HG03196 (cell line): ENCODE data around the gene TBC1D13.

ENCODE experiments used
- ATAC-seq: cut with Tn5 transposase; IDR thresholded peaks from one replicate; pipeline ENCODE4 v1.9.1; 2021; ENCODE audit not compliant: unreplicated experiment

Gene TBC1D13

GRCh38 chr9:128820665-128821583, 33.9 kb downstream of the TBC1D13 start:
- no peak for ATAC-seq

DNA sequence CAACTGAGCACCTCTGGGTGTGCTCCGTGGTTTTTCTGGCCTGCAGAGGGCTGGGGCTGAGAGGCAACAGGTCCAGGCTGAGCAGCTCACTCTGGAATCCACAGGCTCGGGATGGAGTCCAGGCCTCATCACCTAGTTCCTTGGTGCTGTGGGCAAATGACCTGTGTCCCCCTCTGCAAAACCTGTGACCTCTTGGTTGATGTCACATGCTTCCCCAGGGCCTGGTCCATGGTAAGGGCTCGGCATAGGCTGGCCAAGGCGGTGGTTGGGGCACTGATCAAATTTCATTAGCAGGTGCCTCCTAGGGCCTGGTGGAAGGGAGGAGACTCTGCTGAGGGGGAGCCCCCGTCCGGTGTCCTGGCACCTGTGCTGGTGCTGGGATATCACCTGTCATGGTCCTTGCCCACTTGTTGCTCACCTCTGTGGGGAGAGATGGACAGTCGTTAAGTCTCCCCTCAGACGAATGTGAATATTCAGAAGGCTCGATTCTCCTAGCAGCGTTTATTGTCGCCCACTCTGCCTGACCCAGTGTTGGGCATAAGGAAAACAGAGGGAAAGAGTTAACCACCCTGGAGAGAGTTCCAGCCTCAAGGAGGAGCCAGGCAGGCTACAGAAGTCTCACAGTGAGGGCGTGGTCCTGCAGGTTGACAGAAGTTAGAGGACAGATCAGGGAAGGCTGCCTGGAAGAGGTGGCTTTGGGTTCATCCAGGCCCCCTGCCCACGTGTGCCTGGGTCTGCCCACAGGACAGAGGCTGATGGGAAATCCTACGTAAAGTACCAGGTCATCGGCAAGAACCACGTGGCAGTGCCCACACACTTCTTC, 34.7 kb downstream of the TBC1D13 start:
- no peak for ATAC-seq

- no peak for ATAC-seq
Measured at GRCh38 chr9:128822407-128823042, 35.5 kb downstream of the TBC1D13 start.

GRCh38 chr9:128823362-128823902, 36.4 kb downstream of the TBC1D13 start:
- ATAC-seq = no peak

- no peak for ATAC-seq
Measured at GRCh38 chr9:128823903-128824406, 36.9 kb downstream of the TBC1D13 start.

DNA sequence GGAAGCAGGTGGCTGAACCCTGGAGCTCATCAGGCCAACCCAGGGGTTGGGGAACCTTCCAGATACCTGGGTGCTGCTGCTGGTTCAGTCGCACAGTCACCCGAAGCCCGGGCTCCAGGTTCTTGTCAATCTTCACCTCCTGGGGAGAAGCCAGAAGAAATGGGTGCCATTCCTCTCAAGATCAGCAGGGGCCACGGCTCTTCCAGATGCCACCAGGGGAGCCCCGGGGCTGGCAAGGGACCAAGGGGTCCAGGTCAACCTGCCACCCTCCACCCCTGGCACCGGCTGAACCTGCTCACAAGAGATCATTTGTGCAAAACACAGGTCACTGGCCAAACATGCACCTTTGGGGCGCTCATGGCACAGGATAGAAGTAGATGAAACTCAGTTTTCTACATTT, 37.9 kb downstream of the TBC1D13 start:
- no peak for ATAC-seq

- no peak for ATAC-seq
Measured at GRCh38 chr9:128825923-128826700, 39.1 kb downstream of the TBC1D13 start.

GRCh38 chr9:128828267-128828666, 41.2 kb downstream of the TBC1D13 start:
- no peak for ATAC-seq

DNA sequence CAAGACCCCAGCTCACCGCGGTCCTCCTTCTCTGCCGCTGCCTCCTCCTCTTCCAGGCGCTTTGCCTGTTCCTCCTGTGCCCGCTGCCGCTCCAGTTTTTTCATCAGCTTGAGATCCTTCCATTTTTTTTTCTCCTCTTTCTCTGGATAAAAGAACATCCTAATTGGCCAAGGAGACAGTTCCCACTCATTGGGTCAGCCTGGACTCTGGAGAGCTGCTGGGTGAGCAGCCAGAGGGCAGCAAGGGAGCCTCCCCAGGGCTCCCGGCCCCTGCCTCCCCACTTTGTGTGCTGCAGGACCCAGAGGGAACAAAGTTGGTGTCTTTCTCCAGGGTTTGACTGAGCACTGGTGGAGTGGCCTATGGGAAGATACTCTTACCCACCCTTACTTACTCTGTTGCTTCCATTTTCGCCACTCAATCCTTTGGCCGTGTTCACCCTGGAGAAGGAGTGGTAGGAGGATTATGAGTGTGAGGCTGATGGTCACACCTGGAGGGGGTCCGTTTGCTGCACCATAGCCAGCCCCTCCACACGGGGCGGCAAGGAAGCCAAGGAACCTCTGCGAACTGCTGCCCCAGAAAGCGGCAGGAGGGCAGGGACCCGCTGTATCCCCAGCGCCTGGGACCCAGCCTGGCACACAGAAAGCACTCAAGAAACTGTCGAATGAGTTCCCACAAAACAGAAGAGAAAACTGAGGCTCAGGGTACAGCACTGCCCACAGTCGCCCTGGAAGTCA, 41.8 kb downstream of the TBC1D13 start:
- ATAC-seq = no peak

DNA sequence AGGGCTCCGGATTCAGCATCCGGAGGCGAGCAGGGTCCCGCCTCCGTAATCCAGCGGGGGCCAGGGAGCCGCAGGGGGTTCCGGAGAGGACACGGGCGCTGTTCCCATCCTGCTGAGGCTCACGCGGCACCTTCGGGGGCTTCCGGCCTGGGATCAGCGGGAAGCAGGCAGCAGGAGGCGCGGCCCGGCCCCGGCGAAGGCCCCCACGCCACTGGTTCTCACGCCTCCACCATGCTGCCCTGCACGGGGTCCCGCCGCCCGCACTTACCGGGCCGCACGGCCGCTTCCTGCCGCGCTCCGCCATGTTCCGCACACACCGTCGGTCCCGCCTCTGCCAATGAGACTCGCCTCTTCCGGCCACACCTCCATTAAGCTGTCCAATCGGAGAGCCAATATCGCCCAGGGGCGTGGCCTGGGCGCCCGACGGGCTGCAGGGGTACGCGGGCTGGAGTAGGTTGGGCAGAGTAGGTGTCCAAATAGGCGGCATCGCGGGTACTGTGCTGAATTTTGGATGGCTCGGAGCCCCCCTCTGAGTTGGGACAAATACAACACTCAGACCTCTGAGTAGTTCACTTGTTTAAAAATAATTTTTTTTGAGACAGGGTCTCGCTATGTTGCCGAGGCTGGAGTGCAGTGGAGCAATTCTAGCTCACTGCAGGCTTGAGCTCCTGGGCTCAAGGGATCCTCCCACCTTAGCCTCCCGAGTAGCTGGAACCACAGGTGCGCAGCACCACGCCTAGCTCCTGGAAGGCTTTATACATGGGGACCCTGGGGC, 42.6 kb downstream of the TBC1D13 start, which contains the start of gene SPOUT1:
Gene SPOUT1 (minus strand): TSS at position 318 of the 775 bp plus-strand sequence. CDS start 14 bp downstream, at position 304.
- peak; percentile 94 for ATAC-seq

- ATAC-seq = no peak
Measured at GRCh38 chr9:128833696-128834095, 46.6 kb downstream of the TBC1D13 start.

GRCh38 chr9:128835246-128836210, 48.5 kb downstream of the TBC1D13 start:
- no peak for ATAC-seq

DNA sequence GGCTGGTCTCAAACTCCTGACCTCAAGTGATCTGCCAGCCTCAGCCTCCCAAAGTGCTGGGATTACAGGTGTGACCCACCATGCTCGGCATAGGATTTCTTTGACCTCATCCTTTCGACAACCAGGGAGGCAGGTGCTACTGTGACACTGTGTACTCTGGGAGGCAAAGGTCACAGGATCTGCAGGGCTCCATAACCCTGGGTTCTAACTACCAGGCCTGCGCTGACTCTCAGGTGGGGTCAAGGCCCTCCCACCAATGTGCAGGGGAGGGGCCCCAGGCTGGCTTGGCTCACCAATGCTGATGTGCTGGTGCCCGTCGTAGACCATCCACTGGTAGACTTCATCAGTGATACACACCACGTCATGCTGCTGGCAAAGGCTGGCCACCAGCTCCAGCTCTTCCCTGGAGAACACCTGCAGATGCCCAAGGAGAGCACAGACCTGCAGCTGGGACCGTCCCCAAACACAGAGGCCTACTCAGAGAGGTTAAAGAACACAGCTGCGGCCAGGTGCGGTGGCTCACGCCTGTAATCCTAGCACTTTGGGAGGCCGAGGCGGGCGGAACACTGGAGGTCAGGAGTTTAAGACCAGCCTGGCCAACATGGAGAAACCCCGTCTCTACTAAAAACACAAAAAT, 49.6 kb downstream of the TBC1D13 start:
- no peak for ATAC-seq

GRCh38 chr9:128838338-128838737, 51.3 kb downstream of the TBC1D13 start:
- no peak for ATAC-seq

DNA sequence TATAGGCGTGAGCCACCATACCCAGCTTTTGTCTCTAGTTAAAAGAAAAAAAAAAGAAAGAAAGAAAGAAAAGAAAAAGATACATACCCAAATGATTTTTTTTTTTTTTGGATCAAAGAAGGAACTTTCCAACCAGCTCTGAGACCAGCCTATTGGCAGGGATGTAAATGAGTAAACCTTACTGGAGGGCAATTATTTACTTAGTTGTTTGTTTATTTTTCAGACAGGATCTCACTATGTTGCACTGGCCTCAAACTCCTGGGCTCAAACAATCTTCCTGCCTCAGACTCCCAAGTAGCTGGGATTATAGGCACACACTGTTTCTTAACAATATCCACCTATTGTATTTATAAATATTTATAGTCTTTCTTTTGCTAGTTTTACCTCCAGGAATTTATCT, 53.5 kb downstream of the TBC1D13 start:
- ATAC-seq = no peak

GRCh38 chr9:128841694-128842492, 54.8 kb downstream of the TBC1D13 start:
- no peak for ATAC-seq
